Measurements from ENCODE around the gene AVP.

DNA sequence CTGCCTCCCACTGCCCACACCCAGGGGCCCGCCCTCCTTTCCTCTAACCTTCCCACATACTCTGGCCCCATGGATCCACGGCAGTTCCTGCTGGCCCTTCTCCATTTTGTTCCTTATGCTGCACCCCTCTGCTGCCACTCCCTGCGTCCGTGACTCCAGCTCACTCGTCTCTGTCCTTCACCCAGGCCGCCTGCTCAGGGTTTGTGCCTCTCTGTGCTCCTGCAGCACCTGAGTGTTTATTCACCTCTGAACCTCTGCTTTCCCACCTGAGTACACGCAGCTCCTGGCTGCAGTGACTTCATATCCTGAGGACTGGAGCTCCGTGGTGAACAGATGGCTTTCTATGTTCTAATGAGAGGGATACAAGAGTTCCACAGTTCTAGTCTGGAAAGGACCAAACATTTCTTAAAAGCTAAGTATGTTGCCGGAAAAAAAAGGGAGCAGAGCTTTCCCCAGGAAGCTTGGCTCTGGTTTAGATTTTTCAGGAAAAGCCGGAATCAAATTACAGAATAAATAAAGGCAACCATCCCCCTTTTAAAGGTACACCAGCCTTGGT, 42.6 kb downstream of the AVP start:
- TF ChIP-seq, protein P1, sequence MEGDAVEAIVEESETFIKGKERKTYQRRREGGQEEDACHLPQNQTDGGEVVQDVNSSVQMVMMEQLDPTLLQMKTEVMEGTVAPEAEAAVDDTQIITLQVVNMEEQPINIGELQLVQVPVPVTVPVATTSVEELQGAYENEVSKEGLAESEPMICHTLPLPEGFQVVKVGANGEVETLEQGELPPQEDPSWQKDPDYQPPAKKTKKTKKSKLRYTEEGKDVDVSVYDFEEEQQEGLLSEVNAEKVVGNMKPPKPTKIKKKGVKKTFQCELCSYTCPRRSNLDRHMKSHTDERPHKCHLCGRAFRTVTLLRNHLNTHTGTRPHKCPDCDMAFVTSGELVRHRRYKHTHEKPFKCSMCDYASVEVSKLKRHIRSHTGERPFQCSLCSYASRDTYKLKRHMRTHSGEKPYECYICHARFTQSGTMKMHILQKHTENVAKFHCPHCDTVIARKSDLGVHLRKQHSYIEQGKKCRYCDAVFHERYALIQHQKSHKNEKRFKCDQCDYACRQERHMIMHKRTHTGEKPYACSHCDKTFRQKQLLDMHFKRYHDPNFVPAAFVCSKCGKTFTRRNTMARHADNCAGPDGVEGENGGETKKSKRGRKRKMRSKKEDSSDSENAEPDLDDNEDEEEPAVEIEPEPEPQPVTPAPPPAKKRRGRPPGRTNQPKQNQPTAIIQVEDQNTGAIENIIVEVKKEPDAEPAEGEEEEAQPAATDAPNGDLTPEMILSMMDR (IDR thresholded peaks at IDR 0.05; ENCODE audit: poor library complexity, severe bottlenecking) = no peak
- TF ChIP-seq MXI1 (conservative IDR thresholded peaks at IDR 0.05; ENCODE audit: poor library complexity, severe bottlenecking) (no peak), EP300 (conservative IDR thresholded peaks at IDR 0.05; ENCODE audit: poor library complexity, severe bottlenecking) (no peak)
